Mesenchymal stem cell (in vitro differentiated cells and primary cell): ENCODE data around the gene DICER1.

ENCODE experiments used
- DNase-seq: peaks from one replicate; pipeline ENCODE4 v3.0.0-alpha.2; 2013
- H2AFZ ChIP-seq: one replicate; pipeline ENCODE4 v1.6.1; 2013; ENCODE audit warnings: low read depth, mild to moderate bottlenecking, control low read depth, inconsistent platforms, low read length, moderate library complexity
- H2AK5ac ChIP-seq: 2 replicates; pipeline ENCODE4 v1.6.1; 2013; ENCODE audit warnings: low read length, moderate library complexity, mild to moderate bottlenecking, inconsistent platforms; ENCODE audit not compliant: severe bottlenecking
- H2BK120ac ChIP-seq: one replicate; pipeline ENCODE4 v1.6.1; 2013; ENCODE audit warnings: low read depth, mild to moderate bottlenecking, inconsistent platforms, low read length, moderate library complexity
- H2BK12ac ChIP-seq, 2 experiments: one replicate each; pipeline ENCODE4 v1.6.1; 2013; ENCODE audit warnings: inconsistent platforms in 2 of 2, low read length in 2 of 2, mild to moderate bottlenecking in 2 of 2, moderate library complexity in 2 of 2, control low read depth in 1 of 2
- H2BK15ac ChIP-seq: one replicate; pipeline ENCODE4 v1.6.1; 2013; ENCODE audit warnings: mild to moderate bottlenecking, low read depth, inconsistent platforms; ENCODE audit not compliant: poor library complexity, severe bottlenecking
- H2BK5ac ChIP-seq: 2 replicates; pipeline ENCODE4 v1.6.1; 2013; ENCODE audit warnings: low read depth, mild to moderate bottlenecking, low read length, control low read depth, inconsistent platforms; ENCODE audit not compliant: poor library complexity, severe bottlenecking
- H3K14ac ChIP-seq, 2 experiments: one replicate each; pipeline ENCODE4 v1.6.1; 2013; ENCODE audit warnings: inconsistent platforms in 2 of 2, low read length in 2 of 2, control low read depth in 1 of 2, mild to moderate bottlenecking in 1 of 2, moderate library complexity in 1 of 2
- H3K18ac ChIP-seq, 2 experiments: one replicate each; pipeline ENCODE4 v1.6.1; 2013; ENCODE audit warnings: inconsistent platforms in 2 of 2, low read length in 2 of 2, control low read depth in 1 of 2, low read depth in 1 of 2, mild to moderate bottlenecking in 1 of 2
- H3K23ac ChIP-seq, 2 experiments: one replicate each; pipeline ENCODE4 v1.6.1; 2013; ENCODE audit warnings: inconsistent platforms in 2 of 2, low read length in 2 of 2, mild to moderate bottlenecking in 2 of 2, moderate library complexity in 2 of 2, control low read depth in 1 of 2
- H3K27ac ChIP-seq: 2 replicates; pipeline ENCODE4 v1.5.1; 2013; ENCODE audit warnings: mild to moderate bottlenecking, moderate library complexity, low read length, control low read depth, inconsistent platforms; ENCODE audit not compliant: poor library complexity, severe bottlenecking
- H3K27me3 ChIP-seq, 2 experiments: 2 replicates each; pipeline versions ENCODE4 v1.6.1 to v1.7.0; 2013; ENCODE audit warnings: low read length in 2 of 2, mild to moderate bottlenecking in 2 of 2, moderate library complexity in 2 of 2, control low read depth in 1 of 2, inconsistent platforms in 1 of 2; ENCODE audit not compliant: control insufficient read depth in 1 of 2, insufficient read depth in 1 of 2
- H3K36me3 ChIP-seq, 2 experiments: 2 replicates each; pipeline versions ENCODE4 v1.6.1 to v1.7.0; 2013; ENCODE audit warnings: low read length in 2 of 2, control low read depth in 1 of 2, inconsistent platforms in 1 of 2, low read depth in 1 of 2, mild to moderate bottlenecking in 1 of 2; ENCODE audit not compliant: insufficient read depth in 2 of 2, control insufficient read depth in 1 of 2
- H3K4ac ChIP-seq, 2 experiments: one replicate each; pipeline ENCODE4 v1.6.1; 2013; ENCODE audit warnings: inconsistent platforms in 2 of 2, low read length in 2 of 2, mild to moderate bottlenecking in 2 of 2, moderate library complexity in 2 of 2, control low read depth in 1 of 2, low read depth in 1 of 2
- H3K4me1 ChIP-seq: 2 replicates; pipeline ENCODE4 v1.6.1; 2013; ENCODE audit warnings: low read depth, low read length, control low read depth; ENCODE audit not compliant: control insufficient read depth, insufficient read depth
- H3K4me2 ChIP-seq: 2 replicates; pipeline ENCODE4 v1.6.1; 2013; ENCODE audit warnings: low read length, mild to moderate bottlenecking, inconsistent platforms; ENCODE audit not compliant: poor library complexity, severe bottlenecking
- H3K4me3 ChIP-seq, 2 experiments: 2 replicates each; pipeline versions ENCODE4 v1.5.1 to v1.7.0; 2013; ENCODE audit warnings: low read length in 2 of 2, mild to moderate bottlenecking in 2 of 2, control low read depth in 1 of 2, low read depth in 1 of 2; ENCODE audit not compliant: insufficient read depth in 1 of 2
- H3K79me1 ChIP-seq: replicated peaks from 2 replicates; pipeline ENCODE4 v1.6.1; 2013; ENCODE audit warnings: mild to moderate bottlenecking, control low read depth, low read length, inconsistent platforms; ENCODE audit not compliant: poor library complexity, severe bottlenecking
- H3K9ac ChIP-seq: 2 replicates; pipeline ENCODE4 v1.7.0; 2013; ENCODE audit warnings: mild to moderate bottlenecking, low read length, moderate library complexity
- H3K9me3 ChIP-seq: 2 replicates; pipeline ENCODE4 v1.7.0; 2013; ENCODE audit warnings: mild to moderate bottlenecking, low read length; ENCODE audit not compliant: control insufficient read depth
- H4K8ac ChIP-seq: one replicate; pipeline ENCODE4 v1.6.1; 2013; ENCODE audit warnings: inconsistent platforms, mild to moderate bottlenecking, low read length, moderate library complexity
- H4K91ac ChIP-seq: one replicate; pipeline ENCODE4 v1.6.1; 2013; ENCODE audit warnings: mild to moderate bottlenecking, low read length, inconsistent platforms
- WGBS: methylation state at CpG from one replicate; pipeline ENCODE4 v1.1.7; 2013; ENCODE audit warnings: mixed read lengths; 5-methylcytosine and 5-hydroxymethylcytosine counted together

DICER1 gene

GRCh38 chr14:95069547-95069946 lies 87.8 kb downstream of the DICER1 start:
- no peak overlapping the region for H3K4ac ChIP-seq
- no peak overlapping the region for H2BK15ac ChIP-seq
- H3K14ac ChIP-seq, result no peak overlapping the region
- H3K9me3 ChIP-seq, result peaks cover 7% of the 10 kb centered on the region
- no peak overlapping the region for H3K4me3 ChIP-seq
- no peak overlapping the region for H3K23ac ChIP-seq
- no peaks in the 10 kb centered on the region for H3K4me1 ChIP-seq
- H2BK120ac ChIP-seq, result no peak overlapping the region
- no peak overlapping the region for H3K4me2 ChIP-seq
- 84% methylated on average over 8 of the region's 10 CpGs for WGBS
- H3K27ac ChIP-seq, result no peak overlapping the region
- no peaks in the 10 kb centered on the region for H3K79me1 ChIP-seq
- H3K18ac ChIP-seq, result no peak overlapping the region
- H2BK5ac ChIP-seq, result no peak overlapping the region
- H2AFZ ChIP-seq, result no peak overlapping the region
- no peak overlapping the region for H4K91ac ChIP-seq
- no peak overlapping the region for H4K8ac ChIP-seq
- H3K9ac ChIP-seq, result no peak overlapping the region
- no peak overlapping the region for H2BK12ac ChIP-seq
- DNase-seq, result no peak
- no peak overlapping the region for H2AK5ac ChIP-seq
- H3K27me3 ChIP-seq, result peaks cover 25 to 55% of the 10 kb centered on the region in 2 experiments
- H3K36me3 ChIP-seq, result no peaks in the 10 kb centered on the region

- Histone ChIP-seq H2AK5ac (no peak overlapping the region), H2BK15ac (no peak overlapping the region), H3K23ac (no peak overlapping the region), H3K9me3 (peaks cover 7% of the 10 kb centered on the region), H3K9ac (no peak overlapping the region), H3K27me3 (peaks cover 30 to 57% of the 10 kb centered on the region in 2 experiments), H3K36me3 (no peaks in the 10 kb centered on the region), H2AFZ (no peak overlapping the region), H4K91ac (peak overlapping the region; percentile 31), H3K14ac (no peak overlapping the region), H3K4me1 (no peaks in the 10 kb centered on the region), H4K8ac (no peak overlapping the region), H3K79me1 (no peaks in the 10 kb centered on the region), H3K4ac (no peak overlapping the region), H3K18ac (no peak overlapping the region), H3K4me3 (no peak overlapping the region), H2BK5ac (no peak overlapping the region), H2BK12ac (no peak overlapping the region), H3K4me2 (no peak overlapping the region), H2BK120ac (no peak overlapping the region), H3K27ac (no peak overlapping the region)
- 67% methylated on average over 7 of the region's 7 CpGs for WGBS
- DNase-seq, result no peak
These were observed 88.3 kb downstream of the DICER1 start for GRCh38 chr14:95069018-95069417.

GRCh38 chr14:95068521-95068920 lies 88.8 kb downstream of the DICER1 start:
- Histone ChIP-seq H3K79me1 (no peaks in the 10 kb centered on the region), H2BK5ac (no peak overlapping the region), H3K36me3 (no peaks in the 10 kb centered on the region), H4K8ac (no peak overlapping the region), H2BK15ac (no peak overlapping the region), H3K9me3 (peaks cover 3% of the 10 kb centered on the region), H3K4me3 (no peak overlapping the region), H3K4me1 (no peaks in the 10 kb centered on the region), H4K91ac (no peak overlapping the region), H3K18ac (no peak overlapping the region), H2BK120ac (no peak overlapping the region), H3K27ac (no peak overlapping the region), H3K9ac (no peak overlapping the region), H3K14ac (no peak overlapping the region), H2AFZ (no peak overlapping the region), H3K23ac (no peak overlapping the region), H2BK12ac (no peak overlapping the region), H3K27me3 (peaks cover 33 to 61% of the 10 kb centered on the region in 2 experiments), H3K4ac (no peak overlapping the region), H3K4me2 (no peak overlapping the region), H2AK5ac (no peak overlapping the region)
- DNase-seq, result no peak
- WGBS, result 65% methylated on average over 6 of the region's 8 CpGs

- no peak overlapping the region for H2BK12ac ChIP-seq
- no peak overlapping the region for H3K14ac ChIP-seq
- no peak overlapping the region for H2BK15ac ChIP-seq
- no peak overlapping the region for H3K9ac ChIP-seq
- H3K36me3 ChIP-seq, result no peaks in the 10 kb centered on the region
- no peak overlapping the region for H4K91ac ChIP-seq
- no peak overlapping the region for H3K4me3 ChIP-seq
- no peaks in the 10 kb centered on the region for H3K79me1 ChIP-seq
- no peak for DNase-seq
- H2BK120ac ChIP-seq, result no peak overlapping the region
- peaks cover 3% of the 10 kb centered on the region for H3K9me3 ChIP-seq
- H4K8ac ChIP-seq, result no peak overlapping the region
- 74% methylated on average over 10 of the region's 10 CpGs for whole genome bisulfite sequencing
- no peak overlapping the region for H3K4me2 ChIP-seq
- H2AFZ ChIP-seq, result no peak overlapping the region
- H3K23ac ChIP-seq, result no peak overlapping the region
- no peak overlapping the region for H2AK5ac ChIP-seq
- H3K18ac ChIP-seq, result no peak overlapping the region
- H3K4me1 ChIP-seq, result no peaks in the 10 kb centered on the region
- H3K4ac ChIP-seq, result no peak overlapping the region
- peaks cover 38 to 63% of the 10 kb centered on the region in 2 experiments for H3K27me3 ChIP-seq
- no peak overlapping the region for H3K27ac ChIP-seq
- H2BK5ac ChIP-seq, result no peak overlapping the region
These were observed 89.2 kb downstream of the DICER1 start for GRCh38 chr14:95068080-95068479.
